Measurements from ENCODE around the gene GJD2. TPM values are rescaled to one million over a fixed set of nuclear protein-coding genes. Genes with fewer than 3 reads are reported as not detected.

GJD2 gene
- total RNA-seq, 1 experiment from 2014 or later = not detected

- H3K9me3 ChIP-seq (ENCODE audit: control insufficient read depth, low read depth, low read length) = no peaks in the 10 kb centered on the region
- Mint-ChIP-seq H3K4me3 (no peak overlapping the region), H3K27me3 (ENCODE audit: low read depth) (peaks cover 38% of the 10 kb centered on the region), H3K4me1 (peaks cover 14 to 26% of the 10 kb centered on the region in 2 experiments), H3K27ac (no peak overlapping the region), H3K9me3 (no peaks in the 10 kb centered on the region), H3K36me3 (ENCODE audit: insufficient read depth in 1 of 3, low read depth in 3 of 3) (peaks cover 0 to 17% (median 9%) of the 10 kb centered on the region in 3 experiments; a peak in 4 of 7 replicates)
- no peak overlapping the region for H2BK20ac ChIP-seq (ENCODE audit: low read depth, low read length, poor library complexity, severe bottlenecking)
- no peaks in the 10 kb centered on the region for H3K4me1 ChIP-seq (ENCODE audit: insufficient read depth, low read length)
- H3K27me3 ChIP-seq (ENCODE audit: insufficient read depth, low read length) = no peaks in the 10 kb centered on the region; the same call in 1 of the 2 replicates
- no peak overlapping the region for H2BK12ac ChIP-seq (ENCODE audit: insufficient read length, low read depth, low read length)
- H4K20me1 ChIP-seq (ENCODE audit: control insufficient read depth, insufficient read depth, insufficient read length) = no peaks in the 10 kb centered on the region
- H2AK5ac ChIP-seq (ENCODE audit: insufficient read length, low read length) = no peak overlapping the region
- peaks cover 8% of the 10 kb centered on the region for H3K23me2 ChIP-seq (ENCODE audit: insufficient read length, low read depth, low read length, poor library complexity, severe bottlenecking)
- no peak overlapping the region for H3K4ac ChIP-seq (ENCODE audit: low read depth, low read length)
- H3K23ac ChIP-seq (ENCODE audit: insufficient read length, low read depth, low read length) = no peak overlapping the region
- H3K79me2 ChIP-seq (ENCODE audit: insufficient read depth, low read length) = no peaks in the 10 kb centered on the region
- no peak overlapping the region for H2BK120ac ChIP-seq (ENCODE audit: low read depth, low read length, poor library complexity, severe bottlenecking)
- no peak overlapping the region for H2BK15ac ChIP-seq (ENCODE audit: low read depth, low read length)
- no peak overlapping the region for H4K5ac ChIP-seq (ENCODE audit: insufficient read length, low read depth, low read length)
- no peak overlapping the region for H2AFZ ChIP-seq (ENCODE audit: low read length)
- no peak overlapping the region for H3K27ac ChIP-seq (ENCODE audit: insufficient read length, low read depth, low read length)
- H4K8ac ChIP-seq (replicated peaks; ENCODE audit: insufficient read length, low read depth, low read length) = no peak overlapping the region
- no peak overlapping the region for H3K9ac ChIP-seq (ENCODE audit: extremely low read depth, insufficient read length, low read length)
- H3K56ac ChIP-seq (ENCODE audit: insufficient read length, low read depth, low read length) = no peak overlapping the region
- H4K91ac ChIP-seq (ENCODE audit: insufficient read length, low read depth, low read length) = no peak overlapping the region
- no peak overlapping the region for H3K14ac ChIP-seq (ENCODE audit: insufficient read depth, low read length)
- no peak overlapping the region for H3K18ac ChIP-seq (ENCODE audit: insufficient read length, low read depth, low read length)
- no peak overlapping the region for H3K4me2 ChIP-seq (ENCODE audit: insufficient read depth, insufficient read length, low read length)
- no peaks in the 10 kb centered on the region for H3K79me1 ChIP-seq (ENCODE audit: insufficient read depth, low read depth, low read length, poor library complexity, severe bottlenecking)
- WGBS (ENCODE audit: extremely low coverage, insufficient read length, low lambda C conversion rate) = no CpG with 5 or more reads among the region's 5 CpGs
- H2BK5ac ChIP-seq (ENCODE audit: insufficient read length, low read length) = no peak overlapping the region
- DNase-seq = no peak
- no peak for TF ChIP-seq CTCF (conservative IDR thresholded peaks at IDR 0.05)
- no peak overlapping the region for H3T11ph ChIP-seq (ENCODE audit: low read length)
Observed at GRCh38 chr15:34796847-34797435, 42.1 kb upstream of the GJD2 start.
